Stimulated activated CD8-positive, alpha-beta memory T cell treated with anti-CD3 and anti-CD28 coated beads, Interleukin-12 subunit alpha, Interleukin-12 subunit beta, amount 100 ng/mL, for 1 hour (primary cell): ENCODE results near the gene LRRD1.
"Not testable (repeated sequence)": the region's sequence is repeated elsewhere in the genome, so short reads cannot be mapped to it uniquely, and the experiment has no call there.

Experiments used
- DNase-seq: peaks from one replicate; pipeline ENCODE4 v3.0.0-alpha.2; 2020; ENCODE audit warnings: low read depth

Gene LRRD1

DNA sequence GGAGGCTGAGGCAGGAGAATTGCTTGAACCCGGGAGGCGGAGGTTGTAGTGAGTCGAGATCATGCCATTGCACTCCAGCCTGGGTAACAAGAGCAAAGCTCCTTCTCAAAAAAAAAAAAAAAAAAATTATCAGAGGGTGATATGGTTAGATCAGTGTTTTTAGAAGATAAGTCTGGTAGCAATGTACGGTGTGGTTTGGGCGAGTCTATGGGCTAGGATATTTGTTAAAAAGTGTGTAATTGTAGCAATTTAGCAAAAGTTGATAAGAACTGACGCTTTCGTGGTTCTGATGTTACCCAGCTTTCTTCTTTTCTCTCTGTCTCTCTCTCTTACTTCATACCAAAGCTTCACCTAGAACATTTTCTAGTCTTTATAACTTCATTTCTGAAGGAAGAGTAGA, 37.8 kb downstream of the LRRD1 start:
- DNase-seq = no peak

- DNase-seq = no peak
Observed at GRCh38 chr7:92137557-92137956, 41.4 kb downstream of the LRRD1 start.

- no peak for DNase-seq
Observed at GRCh38 chr7:92135052-92135889, 43.7 kb downstream of the LRRD1 start.

GRCh38 chr7:92134271-92135051, 44.5 kb downstream of the LRRD1 start, which contains the start of gene CYP51A1:
TSS of gene CYP51A1 (minus strand) at chr7:92134477. CDS start at chr7:92134364, 113 bp downstream.
- peak; percentile 90 for DNase-seq

- DNase-seq = peak; percentile 34
Observed at GRCh38 chr7:92133737-92134270, 45.1 kb downstream of the LRRD1 start.

DNA sequence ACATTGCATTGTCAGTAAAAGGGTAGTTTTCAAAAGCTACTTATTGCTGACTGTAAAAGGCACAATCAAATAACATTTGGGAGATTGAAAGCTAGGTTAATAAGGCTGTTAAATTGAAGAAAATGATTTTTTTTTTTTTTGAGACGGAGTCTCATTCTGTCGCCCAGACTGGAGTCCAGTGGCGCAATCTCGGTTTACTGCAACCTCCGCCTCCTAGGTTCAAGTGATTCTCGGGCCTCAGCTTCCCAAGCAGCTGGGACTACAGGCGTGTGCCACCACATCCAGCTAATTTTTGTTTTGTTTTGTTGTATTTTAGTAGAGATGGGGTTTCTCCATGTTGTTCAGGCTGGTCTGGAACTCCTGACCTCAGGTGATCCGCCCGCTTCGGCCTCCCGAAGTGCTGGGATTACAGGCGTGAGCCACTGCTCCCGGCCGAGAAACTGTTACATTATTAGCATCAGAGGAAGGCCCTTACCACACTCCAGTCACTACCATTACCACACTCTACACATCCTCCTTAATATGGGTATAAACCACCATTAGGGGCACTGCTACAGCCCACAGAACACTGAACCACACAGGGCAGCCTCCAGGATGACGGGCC, 45.7 kb downstream of the LRRD1 start:
- DNase-seq = no peak

GRCh38 chr7:92131764-92132330, 47.1 kb downstream of the LRRD1 start:
- no peak for DNase-seq

GRCh38 chr7:92131093-92131492, 47.8 kb downstream of the LRRD1 start:
- no peak for DNase-seq

DNA sequence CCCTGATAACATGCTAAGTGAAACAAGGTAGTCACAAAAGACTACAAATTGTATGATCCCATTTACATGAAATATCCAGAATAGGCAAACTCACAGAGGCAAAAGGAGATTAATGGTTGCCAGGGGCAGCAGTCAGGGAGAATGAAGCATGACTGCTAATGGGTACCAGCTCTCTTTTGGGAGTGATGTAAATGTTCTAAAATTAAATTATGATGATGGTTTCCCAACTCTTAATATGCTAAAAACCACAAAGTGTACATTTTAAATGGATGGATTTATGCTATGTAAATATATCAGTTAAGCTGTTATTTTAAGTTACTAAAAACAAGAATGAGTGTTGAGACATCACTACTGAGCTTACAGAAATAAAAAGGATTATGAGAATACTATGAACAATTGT, 57.3 kb downstream of the LRRD1 start:
- DNase-seq = no peak

DNA sequence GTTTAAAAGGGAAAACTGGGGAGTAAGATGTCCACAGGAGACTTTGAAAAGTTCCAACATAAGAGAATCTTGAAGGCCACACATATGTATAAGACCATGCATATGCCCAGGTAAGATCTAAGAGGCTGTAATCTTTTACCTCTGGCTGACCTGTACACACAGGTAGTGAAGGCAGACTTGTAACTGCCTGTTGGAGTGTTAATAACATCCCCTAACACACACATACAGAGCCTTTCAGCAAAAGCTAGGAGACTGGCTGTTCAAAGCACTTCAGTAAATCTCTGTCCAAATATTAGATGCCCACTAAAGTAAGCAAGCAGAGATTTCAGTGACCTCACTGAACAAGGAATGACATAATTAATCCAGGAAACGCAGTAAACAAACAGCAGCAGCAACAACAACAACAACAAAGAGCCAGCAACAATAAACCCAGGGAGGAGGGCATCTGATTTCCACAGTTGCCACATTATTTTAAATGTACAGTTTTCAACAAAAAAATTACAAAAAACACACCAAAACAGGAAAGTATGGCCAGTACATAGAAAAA, 59.7 kb downstream of the LRRD1 start:
- DNase-seq = no peak

DNA sequence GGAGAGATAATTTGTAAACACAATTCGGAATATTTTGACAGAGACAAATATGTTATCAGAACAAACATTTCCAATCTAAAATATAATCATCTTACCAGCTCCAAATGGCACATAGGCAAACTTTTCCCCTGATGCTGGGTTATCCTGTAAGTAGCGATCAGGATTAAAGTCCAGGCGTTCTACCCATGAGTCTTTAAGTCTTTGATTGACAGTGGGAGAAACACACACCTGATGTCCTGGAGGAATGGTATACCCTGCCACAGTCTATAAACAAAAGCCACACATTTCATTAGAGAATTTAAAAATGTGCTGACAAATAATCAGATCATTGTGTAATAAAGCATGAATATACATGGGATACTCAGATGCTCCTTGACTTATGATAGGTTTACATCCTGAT, 62.0 kb downstream of the LRRD1 start:
- no peak for DNase-seq

DNA sequence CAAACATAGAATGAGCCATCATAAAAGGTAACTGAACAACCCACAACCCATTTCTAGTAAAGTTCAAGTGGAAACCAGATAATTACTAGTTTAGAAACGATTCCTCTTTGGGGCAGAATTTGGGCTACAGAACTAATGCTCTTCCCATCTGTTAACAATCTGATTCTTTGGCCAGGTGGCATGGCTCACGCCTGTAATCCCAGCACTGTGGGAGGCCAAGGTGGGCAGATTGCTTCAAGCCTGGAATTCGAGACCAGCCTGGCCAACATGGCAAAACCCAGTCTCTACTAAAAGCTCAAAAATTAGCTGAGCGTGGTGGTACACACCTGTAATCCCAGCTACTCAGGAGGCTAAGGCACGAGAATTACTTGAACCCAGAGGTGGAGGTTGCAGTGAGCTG, 63.1 kb downstream of the LRRD1 start:
- DNase-seq = no peak

DNA sequence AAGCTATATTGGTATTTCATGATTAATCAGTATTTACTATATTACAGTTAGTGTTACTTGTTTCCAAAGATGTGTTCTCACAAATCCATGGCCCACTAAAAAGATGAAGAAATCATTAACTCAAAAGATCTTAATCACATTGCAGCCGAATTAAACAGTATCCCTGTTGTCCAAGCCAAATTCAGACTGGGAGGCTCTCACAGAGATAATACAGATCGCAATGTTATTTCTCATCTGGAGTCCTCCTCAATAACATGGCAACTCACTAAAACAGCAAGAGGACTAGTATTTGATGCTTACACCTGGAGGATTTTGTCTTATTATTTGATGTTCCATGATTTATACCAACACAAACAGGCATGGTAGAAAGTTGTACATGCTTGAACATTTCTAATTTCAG, 68.1 kb downstream of the LRRD1 start:
- DNase-seq = no peak

- no peak for DNase-seq
Observed at GRCh38 chr7:92108821-92109220, 70.1 kb downstream of the LRRD1 start.

- not testable (repeated sequence) for DNase-seq
Observed at GRCh38 chr7:92102862-92103261, 76.1 kb downstream of the LRRD1 start.

GRCh38 chr7:92100534-92100933, 78.4 kb downstream of the LRRD1 start:
- no peak for DNase-seq

- no peak for DNase-seq
Observed at GRCh38 chr7:92095380-92095779, 83.6 kb downstream of the LRRD1 start.
